ENCODE measurements around the gene FAM53A.

Gene FAM53A

GRCh38 chr4:1638272-1638598, 45.9 kb downstream of the FAM53A start:
- TF ChIP-seq CTCF (conservative IDR thresholded peaks at IDR 0.05; ENCODE audit: low read depth, low read length) = no peak
- no peak overlapping the region for H3K4me3 ChIP-seq (ENCODE audit: low read depth, low read length)
- no peak for DNase-seq (ENCODE audit: low read depth)

GRCh38 chr4:1637580-1638271, 46.4 kb downstream of the FAM53A start:
- H3K4me3 ChIP-seq (ENCODE audit: low read depth, low read length) = no peak overlapping the region
- DNase-seq (ENCODE audit: low read depth) = no peak

DNA sequence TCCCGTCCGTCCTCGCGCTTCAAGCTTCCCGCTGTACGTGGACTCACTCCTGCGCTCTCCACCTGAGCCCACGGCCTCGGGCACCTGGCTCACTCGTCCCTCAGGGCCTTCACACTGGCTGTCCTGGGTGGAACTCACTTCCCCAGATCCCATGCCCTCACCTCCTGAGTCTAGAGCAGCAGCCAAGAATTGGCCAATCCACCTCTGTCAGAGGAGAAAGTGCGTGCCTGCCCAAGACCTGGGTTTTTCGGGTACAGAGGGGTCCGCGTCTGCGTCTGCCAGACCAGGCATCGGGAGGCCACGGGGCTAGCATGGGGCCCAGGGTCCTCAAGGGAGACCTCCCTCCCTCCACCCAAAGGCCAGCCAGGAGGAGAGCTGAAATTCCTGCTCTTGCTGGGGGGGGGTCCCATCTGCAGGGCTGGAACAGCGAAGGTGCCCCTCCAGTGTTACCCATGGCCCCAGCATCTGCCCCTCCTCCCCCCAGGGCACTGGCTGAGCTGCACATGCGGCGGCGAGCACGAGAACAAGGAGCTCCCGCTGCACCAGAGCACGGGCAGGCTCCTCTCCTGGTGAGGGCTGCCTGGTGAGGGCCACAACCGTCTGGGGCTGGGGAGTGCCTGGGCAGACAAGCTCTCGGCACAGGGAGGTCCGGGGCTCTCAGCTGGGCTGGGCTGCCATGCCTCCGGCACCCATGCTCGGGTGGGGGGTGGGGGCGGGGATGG, 47.5 kb downstream of the FAM53A start:
- H3K4me3 ChIP-seq (ENCODE audit: low read depth, low read length) = no peak overlapping the region
- no peak for DNase-seq (ENCODE audit: low read depth)
- TF ChIP-seq CTCF (conservative IDR thresholded peaks at IDR 0.05; ENCODE audit: low read depth, low read length) = no peak

More at GRCh38 chr4:1637580-1638271, 46.4 kb downstream of the FAM53A start:
- no peak for TF ChIP-seq CTCF (conservative IDR thresholded peaks at IDR 0.05; ENCODE audit: low read depth, low read length)

- DNase-seq (ENCODE audit: low read depth) = no peak
- no peak overlapping the region for H3K4me3 ChIP-seq (ENCODE audit: low read depth, low read length)
- no peak for TF ChIP-seq CTCF (conservative IDR thresholded peaks at IDR 0.05; ENCODE audit: low read depth, low read length)
These were observed 48.6 kb downstream of the FAM53A start for GRCh38 chr4:1635464-1635863.

GRCh38 chr4:1633993-1634392, 50.1 kb downstream of the FAM53A start:
- no peak for DNase-seq (ENCODE audit: low read depth)
- H3K4me3 ChIP-seq (ENCODE audit: low read depth, low read length) = no peak overlapping the region
- TF ChIP-seq CTCF (conservative IDR thresholded peaks at IDR 0.05; ENCODE audit: low read depth, low read length) = no peak

DNA sequence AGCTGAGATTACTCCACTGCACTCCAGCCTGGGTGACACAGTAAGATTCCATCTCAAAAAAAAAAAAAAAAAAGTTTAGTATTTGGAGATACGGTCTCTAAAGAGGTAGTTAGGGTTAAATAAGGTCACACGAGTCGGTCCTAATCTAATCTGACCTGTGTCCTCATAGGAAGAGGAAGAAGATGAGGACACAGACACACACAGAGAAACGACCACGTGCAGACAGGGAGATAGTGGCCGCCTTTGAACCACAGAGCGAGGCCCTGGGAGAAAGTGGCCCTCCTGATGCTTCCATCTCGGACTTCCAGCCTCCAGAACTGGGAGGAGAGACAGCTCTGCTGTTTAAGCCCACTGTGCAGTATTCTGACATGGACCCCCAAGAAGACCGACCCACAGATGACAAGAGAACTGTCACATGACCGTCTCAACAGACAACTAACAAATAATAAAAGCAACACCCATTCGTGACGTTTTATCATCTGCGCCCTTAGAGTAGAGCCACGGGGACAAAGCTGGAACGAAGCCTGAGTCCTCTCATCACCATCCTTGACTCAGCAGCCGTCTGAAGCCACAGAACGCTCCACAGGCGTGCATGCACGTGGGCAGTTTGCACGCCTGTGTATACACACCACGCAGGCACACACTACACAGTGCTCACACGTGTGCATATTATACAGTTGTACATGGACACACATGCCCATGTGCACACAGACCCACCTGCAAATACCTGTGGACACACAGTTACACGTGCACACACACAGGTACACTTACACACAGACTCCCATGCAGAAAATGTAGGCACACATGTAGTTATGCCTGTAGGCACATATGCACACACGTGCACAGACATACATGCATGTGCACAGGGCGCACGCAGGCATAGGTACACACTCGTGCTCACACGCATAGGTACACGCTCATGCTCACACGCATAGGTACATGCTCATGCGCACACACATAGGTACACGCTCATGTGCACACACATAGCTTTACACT, 51.7 kb downstream of the FAM53A start:
- DNase-seq (ENCODE audit: low read depth) = no peak
- TF ChIP-seq CTCF (conservative IDR thresholded peaks at IDR 0.05; ENCODE audit: low read depth, low read length) = no peak
- H3K4me3 ChIP-seq (ENCODE audit: low read depth, low read length) = no peak overlapping the region
